GM19324 (cell line): Measurements from ENCODE around the gene DIPK1A.

Source experiments
- ATAC-seq: cut with Tn5 transposase; IDR thresholded peaks from one replicate; pipeline ENCODE4 v1.9.1; 2021; ENCODE audit warnings: mild to moderate bottlenecking, moderate library complexity; ENCODE audit not compliant: unreplicated experiment, low FRiP score

Gene DIPK1A

GRCh38 chr1:92961131-92961895, at the start of gene DIPK1A:
TSS of gene DIPK1A (minus strand) at chr1:92961462. CDS start at chr1:92961429, 33 bp downstream.
- ATAC-seq, result peak; percentile 54

- no peak for ATAC-seq
Measured at GRCh38 chr1:93007941-93008577, 46.8 kb upstream of the DIPK1A start.

GRCh38 chr1:93005252-93005598, 44.0 kb upstream of the DIPK1A start:
- no peak for ATAC-seq

GRCh38 chr1:93004566-93005251, 43.4 kb upstream of the DIPK1A start:
- no peak for ATAC-seq

- no peak for ATAC-seq
Measured at GRCh38 chr1:93003981-93004380, 42.7 kb upstream of the DIPK1A start.

- ATAC-seq, result no peak
Measured at GRCh38 chr1:93002781-93003180, 41.5 kb upstream of the DIPK1A start.

- ATAC-seq, result no peak
Measured at GRCh38 chr1:93001893-93002292, 40.6 kb upstream of the DIPK1A start.

- no peak for ATAC-seq
Measured at GRCh38 chr1:93000751-93001175, 39.5 kb upstream of the DIPK1A start.

GRCh38 chr1:93000291-93000690, 39.0 kb upstream of the DIPK1A start:
- no peak for ATAC-seq

- no peak for ATAC-seq
Measured at GRCh38 chr1:92998821-92999220, 37.6 kb upstream of the DIPK1A start.

GRCh38 chr1:92995441-92996430, 34.5 kb upstream of the DIPK1A start:
- ATAC-seq, result no peak

GRCh38 chr1:92994105-92994712, 32.9 kb upstream of the DIPK1A start:
- ATAC-seq, result peak; percentile 65

GRCh38 chr1:92993581-92993980, 32.3 kb upstream of the DIPK1A start:
- ATAC-seq, result no peak

GRCh38 chr1:92992877-92993276, 31.6 kb upstream of the DIPK1A start:
- no peak for ATAC-seq

GRCh38 chr1:92992054-92992453, 30.8 kb upstream of the DIPK1A start:
- ATAC-seq, result no peak

- no peak for ATAC-seq
Measured at GRCh38 chr1:92990828-92991227, 29.6 kb upstream of the DIPK1A start.

- ATAC-seq, result no peak
Measured at GRCh38 chr1:92989936-92990583, 28.8 kb upstream of the DIPK1A start.

GRCh38 chr1:92989253-92989652, 28.0 kb upstream of the DIPK1A start:
- ATAC-seq, result no peak

GRCh38 chr1:92987462-92987861, 26.2 kb upstream of the DIPK1A start:
- ATAC-seq, result no peak
